Muscle layer of duodenum (tissue), 2 donors: ENCODE measurements around the gene CA14.

ENCODE experiments used
- H3K27ac ChIP-seq: one replicate; pipeline ENCODE4 v1.7.0; 2013; ENCODE audit warnings: mild to moderate bottlenecking, low read length
- H3K27me3 ChIP-seq: one replicate; pipeline ENCODE4 v1.7.0; 2013; ENCODE audit warnings: low read depth, mild to moderate bottlenecking, control low read depth, low read length
- H3K36me3 ChIP-seq, 2 donors: one replicate each; pipeline ENCODE4 v1.7.0; 2013; ENCODE audit warnings: low read length in 2 of 2, control low read depth in 1 of 2, mild to moderate bottlenecking in 1 of 2; ENCODE audit not compliant: insufficient read depth in 2 of 2, control insufficient read depth in 1 of 2
- H3K4me1 ChIP-seq, 2 donors: one replicate each; pipeline ENCODE4 v1.7.0; 2013; ENCODE audit warnings: low read length in 2 of 2, mild to moderate bottlenecking in 2 of 2, control low read depth in 1 of 2, moderate library complexity in 1 of 2; ENCODE audit not compliant: insufficient read depth in 2 of 2, control insufficient read depth in 1 of 2
- H3K4me3 ChIP-seq, 2 donors: one replicate each; pipeline ENCODE4 v1.7.0; 2013; ENCODE audit warnings: low read length in 2 of 2, low read depth in 1 of 2, mild to moderate bottlenecking in 1 of 2
- H3K9me3 ChIP-seq, 2 donors: one replicate each; pipeline ENCODE4 v1.7.0; 2013; ENCODE audit warnings: low read length in 2 of 2, control low read depth in 1 of 2, mild to moderate bottlenecking in 1 of 2; ENCODE audit not compliant: control insufficient read depth in 1 of 2
- donor health status: healthy.

The CA14 gene

DNA sequence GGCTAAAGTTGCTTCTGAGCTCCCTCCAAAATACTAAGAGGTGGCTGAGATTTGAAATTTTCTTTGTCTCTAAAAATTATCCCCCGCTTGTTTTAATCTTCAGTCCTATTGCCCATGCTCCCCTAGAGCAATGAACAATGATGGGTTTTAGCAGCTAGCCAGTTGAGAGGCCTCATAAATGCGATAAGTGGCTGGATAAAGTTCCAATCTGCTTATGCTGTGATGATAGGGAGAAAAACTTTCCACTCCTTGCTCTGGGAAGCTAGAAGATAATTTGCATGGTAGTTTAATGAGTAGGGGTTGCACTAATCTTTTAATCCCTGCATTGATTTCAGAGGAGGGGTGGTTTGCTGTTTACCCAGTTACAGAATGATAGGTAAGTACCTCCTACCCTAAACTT lies 54.2 kb downstream of the CA14 start:
- H3K27ac ChIP-seq: no peak overlapping the region
- no peaks in the 10 kb centered on the region for H3K9me3 ChIP-seq
- H3K4me1 ChIP-seq: no peaks in the 10 kb centered on the region
- H3K36me3 ChIP-seq: peaks cover 9 to 10% of the 10 kb centered on the region in 2 donors
- no peak overlapping the region for H3K4me3 ChIP-seq
- no peaks in the 10 kb centered on the region for H3K27me3 ChIP-seq
